Stomach (tissue), 9 donors: ENCODE measurements around the gene BACH1. TPM values are rescaled to one million over a fixed set of nuclear protein-coding genes. Genes with fewer than 3 reads are reported as not detected.

Experiments used
- DNase-seq, 2 donors: peaks; one replicate each; pipeline versions ENCODE4 v3.0.0 to v3.0.0-alpha.2; 2013 to 2019
- H3K27ac ChIP-seq, 5 donors: fragments of 200-600 bp in 4 of 5; sonication (generic) in 4 of 5; one replicate each; pipeline ENCODE4 v1.5.1; 2013 to 2019; ENCODE audit warnings: mild to moderate bottlenecking in 1 of 5, moderate library complexity in 1 of 5
- H3K27me3 ChIP-seq, 3 donors: fragments of 200-600 bp; sonication (generic); one replicate each; pipeline ENCODE4 v1.5.1; 2017 to 2019; ENCODE audit warnings: mixed run types in 1 of 3
- H3K36me3 ChIP-seq, 4 donors: fragments of 200-600 bp; sonication (generic); 1 replicate in 3 of 4; 2 replicates in 1 of 4; pipeline ENCODE4 v1.5.1; 2016 to 2019
- H3K4me1 ChIP-seq, 4 donors: fragments of 200-600 bp; sonication (generic); one replicate each; pipeline ENCODE4 v1.5.1; 2016 to 2019
- H3K4me3 ChIP-seq, 4 donors: fragments of 200-600 bp; sonication (generic) in 3 of 4; one replicate each; pipeline ENCODE4 v1.5.1; 2016 to 2019; ENCODE audit warnings: mild to moderate bottlenecking in 1 of 4
- H3K9me3 ChIP-seq, 4 donors: fragments of 200-600 bp; sonication (generic); one replicate each; pipeline ENCODE4 v1.5.1; 2016 to 2019
- EP300 ChIP-seq: sonication (generic); formaldehyde crosslinking; IDR thresholded peaks from one replicate; pipeline ENCODE4 v1.6.1; 2017; ENCODE audit warnings: antibody characterized with exemption
- POLR2A ChIP-seq, 4 donors: fragments of 450-650 bp; IDR thresholded peaks; one replicate each; pipeline ENCODE4 v1.6.1; 2016; ENCODE audit warnings: antibody characterized with exemption in 4 of 4, control low read depth in 2 of 4, mild to moderate bottlenecking in 1 of 4, moderate library complexity in 1 of 4
- POLR2AphosphoS5 ChIP-seq, 3 donors: sonication (generic); formaldehyde crosslinking; IDR thresholded peaks; one replicate each; pipeline ENCODE4 v1.6.1; 2016; ENCODE audit warnings: antibody characterized with exemption in 3 of 3
- WGBS, 5 donors: extraction: QIAGEN DNeasy Blood & Tissue Kit in 3 of 5; methylation state at CpG; one replicate each; pipeline versions ENCODE4 v1.1.5 to v1.1.7; 2013 to 2018; 5-methylcytosine and 5-hydroxymethylcytosine counted together
- intact Hi-C: fragments of 100-400 bp; cut with DNase I; formaldehyde crosslinking; loops from one replicate; pipeline ENCODE4 v1.15.1; 2023; ENCODE audit warnings: low total_unique reads
- polyA plus RNA-seq, 3 donors: library from polyadenylated mRNA; stranded (reverse); fragments of 200-250 nt; gene quantifications; one replicate each; pipeline ENCODE4 v1.2.3, GENCODE V29; 2013
- total RNA-seq, 5 donors: library from RNA; depleted of rRNA; stranded (reverse); fragments of >200 nt; gene quantifications; one replicate each; pipeline versions ENCODE4 v1.1.0 to v1.2.3, GENCODE V29; 2014 to 2016
- TF ChIP-seq, protein P1 (sequence below), 7 experiments: fragments of 450-650 bp in 4 of 7; fragments of 200-600 bp in 3 of 7; sonication (generic) in 3 of 7; IDR thresholded peaks; one replicate each; pipeline ENCODE4 v1.5.1; 2016 to 2019; ENCODE audit warnings: antibody characterized with exemption in 7 of 7, control low read depth in 2 of 7, mild to moderate bottlenecking in 1 of 7
- donor health status: healthy with polysubstance abuse.
- donor health status: Bipolar disorder and iron deficiency.
- donor health status: healthy.

BACH1 gene
- total and polyA plus RNA-seq, 8 donors, result 4.2 to 107 (median 24.2) TPM

DNA sequence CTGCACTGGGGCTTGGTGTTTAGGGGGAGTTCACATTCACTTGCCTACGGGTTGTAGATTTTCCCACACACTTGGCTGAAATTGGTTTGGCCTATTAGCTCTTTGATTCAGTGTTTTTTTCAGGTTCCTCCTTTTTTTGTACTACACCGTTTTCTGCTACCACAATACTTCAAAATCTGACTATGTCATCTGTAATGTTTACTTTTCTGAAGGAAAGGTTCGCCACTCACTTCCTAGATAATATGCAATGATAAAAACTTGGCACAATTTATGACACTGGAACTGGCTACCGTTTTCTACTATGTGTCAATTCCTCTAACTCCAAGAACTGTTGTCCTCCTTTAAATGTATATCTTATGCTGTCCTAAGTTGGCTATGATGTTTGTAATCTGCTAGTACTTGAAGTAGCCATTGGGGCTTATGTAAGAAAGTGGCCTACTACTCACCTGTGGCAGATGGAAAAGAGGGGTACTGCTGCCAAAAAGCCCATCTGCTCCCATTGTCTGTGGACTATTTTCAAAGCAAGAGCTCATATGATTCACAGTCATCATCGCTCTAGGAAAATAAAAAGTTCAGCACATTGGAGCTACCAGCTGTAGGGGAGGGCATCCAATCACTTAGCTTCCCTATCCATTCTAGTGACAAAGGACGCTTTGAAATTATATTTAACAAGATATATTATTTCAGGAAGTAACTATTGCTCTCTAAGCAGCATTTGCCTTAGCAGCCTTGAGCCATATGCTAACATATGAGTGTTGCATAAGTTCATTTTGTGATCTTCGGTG is 42.4 kb upstream of the BACH1 start:
- Histone ChIP-seq H3K4me1 (peaks cover 0 to 9% (median 0%) of the 10 kb centered on the region in 4 donors), H3K9me3 (peaks cover 6 to 27% (median 18%) of the 10 kb centered on the region in 4 donors), H3K36me3 (no peaks in the 10 kb centered on the region), H3K4me3 (no peak overlapping the region), H3K27me3 (no peaks in the 10 kb centered on the region), H3K27ac (no peak overlapping the region)
- TF ChIP-seq, protein P1, sequence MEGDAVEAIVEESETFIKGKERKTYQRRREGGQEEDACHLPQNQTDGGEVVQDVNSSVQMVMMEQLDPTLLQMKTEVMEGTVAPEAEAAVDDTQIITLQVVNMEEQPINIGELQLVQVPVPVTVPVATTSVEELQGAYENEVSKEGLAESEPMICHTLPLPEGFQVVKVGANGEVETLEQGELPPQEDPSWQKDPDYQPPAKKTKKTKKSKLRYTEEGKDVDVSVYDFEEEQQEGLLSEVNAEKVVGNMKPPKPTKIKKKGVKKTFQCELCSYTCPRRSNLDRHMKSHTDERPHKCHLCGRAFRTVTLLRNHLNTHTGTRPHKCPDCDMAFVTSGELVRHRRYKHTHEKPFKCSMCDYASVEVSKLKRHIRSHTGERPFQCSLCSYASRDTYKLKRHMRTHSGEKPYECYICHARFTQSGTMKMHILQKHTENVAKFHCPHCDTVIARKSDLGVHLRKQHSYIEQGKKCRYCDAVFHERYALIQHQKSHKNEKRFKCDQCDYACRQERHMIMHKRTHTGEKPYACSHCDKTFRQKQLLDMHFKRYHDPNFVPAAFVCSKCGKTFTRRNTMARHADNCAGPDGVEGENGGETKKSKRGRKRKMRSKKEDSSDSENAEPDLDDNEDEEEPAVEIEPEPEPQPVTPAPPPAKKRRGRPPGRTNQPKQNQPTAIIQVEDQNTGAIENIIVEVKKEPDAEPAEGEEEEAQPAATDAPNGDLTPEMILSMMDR (IDR thresholded peaks at IDR 0.05), result no peak
- TF ChIP-seq POLR2AphosphoS5 (IDR thresholded peaks at IDR 0.05) (no peak), POLR2A (IDR thresholded peaks at IDR 0.05) (no peak), EP300 (no peak)
- intact Hi-C loops, result no loop called here
- no peak for DNase-seq
- WGBS, 5 donors, result 47 to 56% (median 55%) methylated on average over 7 of the region's 7 CpGs

DNA sequence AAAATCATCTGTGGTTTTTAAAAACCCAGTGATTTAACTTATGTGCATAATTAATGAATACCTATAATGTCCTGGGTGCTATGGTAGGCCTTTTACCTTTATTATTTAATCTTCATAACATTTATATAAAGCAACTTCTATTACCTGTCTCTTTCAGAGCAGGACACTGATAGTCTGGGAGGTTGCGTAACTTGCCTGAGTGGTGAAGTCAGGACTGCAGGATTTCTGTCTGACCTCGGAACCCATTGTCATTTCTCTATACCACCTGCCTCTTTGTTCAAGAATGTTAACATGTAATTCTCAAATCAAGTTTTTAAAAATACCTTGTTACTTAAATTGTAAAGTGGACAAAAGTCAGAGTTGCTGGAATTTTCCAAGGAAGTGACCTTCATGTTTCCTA is 41.0 kb upstream of the BACH1 start:
- 89 to 95% (median 92%) methylated on average over 2 of the region's 2 CpGs for WGBS, 5 donors
- no peak overlapping the region for H3K27ac ChIP-seq
- H3K27me3 ChIP-seq, result no peaks in the 10 kb centered on the region
- intact Hi-C loops, result no loop called here
- no peaks in the 10 kb centered on the region for H3K36me3 ChIP-seq
- H3K9me3 ChIP-seq, result peaks cover 6 to 27% (median 18%) of the 10 kb centered on the region in 4 donors
- H3K4me1 ChIP-seq, result peaks cover 0 to 9% (median 0%) of the 10 kb centered on the region in 4 donors
- no peak overlapping the region for H3K4me3 ChIP-seq
- TF ChIP-seq EP300 (no peak), POLR2A (IDR thresholded peaks at IDR 0.05) (no peak), POLR2AphosphoS5 (IDR thresholded peaks at IDR 0.05) (no peak)
- TF ChIP-seq, protein P1 (IDR thresholded peaks at IDR 0.05), result no peak
- no peak for DNase-seq

DNA sequence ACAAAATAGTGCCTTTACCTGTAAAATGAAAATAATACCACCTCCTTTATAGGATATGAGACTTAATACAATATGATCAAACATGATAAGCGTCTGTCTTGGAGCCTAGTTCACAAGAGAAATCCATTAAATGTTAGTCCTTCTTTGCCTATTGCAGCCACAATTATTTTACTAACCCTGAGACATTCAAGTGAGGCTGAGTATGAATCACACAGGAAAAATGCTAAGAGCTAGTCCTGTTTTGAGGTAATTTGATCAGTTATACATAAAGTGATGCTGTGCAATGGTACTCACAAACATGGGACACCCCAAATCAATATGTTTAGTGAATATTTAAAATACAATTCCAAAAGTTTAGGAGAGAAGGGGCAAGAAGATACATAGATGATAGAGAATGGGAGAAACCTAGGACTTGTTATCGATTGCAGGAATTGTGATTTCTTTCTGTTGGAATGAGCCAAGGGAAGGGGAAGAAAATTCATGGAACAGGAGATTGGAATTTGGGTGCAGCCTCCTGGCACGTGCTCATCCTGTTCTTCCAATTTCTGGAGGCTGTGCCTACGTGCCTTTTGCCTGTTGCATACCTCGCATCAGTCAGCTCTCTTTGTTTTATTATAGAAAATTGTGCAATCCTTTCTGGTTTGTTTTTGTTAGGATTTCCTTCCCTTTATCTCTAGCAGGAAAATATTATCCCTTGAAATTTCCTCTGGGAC is 39.9 kb upstream of the BACH1 start:
- no peak for DNase-seq
- intact Hi-C loops, result no loop called here

DNA sequence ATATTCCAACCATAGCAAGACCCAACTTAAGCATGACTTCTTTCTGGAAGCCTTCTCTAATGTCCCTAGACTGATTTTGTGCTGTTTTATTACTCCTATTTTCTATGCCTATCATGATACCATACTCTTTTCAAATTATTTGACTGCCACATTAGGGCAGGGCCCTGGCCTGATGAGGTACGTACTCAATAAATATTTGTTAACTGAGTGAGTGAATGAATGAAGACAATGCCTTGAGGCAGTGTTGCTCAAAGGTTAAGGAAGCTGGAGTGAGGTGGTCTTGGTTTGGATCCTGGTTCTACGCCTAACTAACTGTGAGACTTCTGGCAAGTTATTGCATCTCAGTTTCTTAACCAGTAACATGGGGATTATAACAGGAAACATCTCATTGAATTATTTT is 38.3 kb upstream of the BACH1 start:
- DNase-seq, result no peak
- TF ChIP-seq, protein P1 (IDR thresholded peaks at IDR 0.05), result no peak
- TF ChIP-seq POLR2AphosphoS5 (IDR thresholded peaks at IDR 0.05) (no peak), EP300 (no peak), POLR2A (IDR thresholded peaks at IDR 0.05) (no peak)
- intact Hi-C loops, result no loop called here
- no peak overlapping the region for H3K4me3 ChIP-seq
- peaks cover 0 to 9% (median 0%) of the 10 kb centered on the region in 4 donors for H3K4me1 ChIP-seq
- no peaks in the 10 kb centered on the region for H3K27me3 ChIP-seq
- no peak overlapping the region for H3K27ac ChIP-seq
- H3K9me3 ChIP-seq, result no peaks in the 10 kb centered on the region
- 73 to 96% (median 84%) methylated on average over 2 of the region's 2 CpGs for WGBS, 5 donors
- no peaks in the 10 kb centered on the region for H3K36me3 ChIP-seq

More for the DNA sequence above, 39.9 kb upstream of the BACH1 start:
- 54 to 62% (median 58%) methylated on average over 5 of the region's 5 CpGs for WGBS, 5 donors
- H3K36me3 ChIP-seq, result no peaks in the 10 kb centered on the region
- no peak overlapping the region for H3K27ac ChIP-seq
- H3K4me3 ChIP-seq, result no peak overlapping the region
- TF ChIP-seq POLR2A (IDR thresholded peaks at IDR 0.05) (no peak), POLR2AphosphoS5 (IDR thresholded peaks at IDR 0.05) (no peak), EP300 (no peak)
- TF ChIP-seq, protein P1 (IDR thresholded peaks at IDR 0.05), result no peak
- H3K4me1 ChIP-seq, result peaks cover 0 to 9% (median 0%) of the 10 kb centered on the region in 4 donors
- peaks cover 3 to 16% (median 9%) of the 10 kb centered on the region in 4 donors for H3K9me3 ChIP-seq
- H3K27me3 ChIP-seq, result no peaks in the 10 kb centered on the region
